ENCODE results near the gene RPL41. TPM values are rescaled to one million over a fixed set of nuclear protein-coding genes. Genes with fewer than 3 reads are reported as not detected.

The RPL41 gene
- total RNA-seq, 1 experiment from 2014 or later = 4,637 TPM

- peaks cover 16 to 27% (median 22%) of the 10 kb centered on the region in 3 experiments; a peak in 6 of 7 replicates for H3K36me3 Mint-ChIP-seq (ENCODE audit: insufficient read depth in 1 of 3, low read depth in 3 of 3)
- Histone ChIP-seq H3K4ac (ENCODE audit: low read depth, low read length) (no peak within 1 kb of the TSS; the same call in 1 of the 2 replicates), H4K5ac (ENCODE audit: insufficient read length, low read depth, low read length) (no peak within 1 kb of the TSS), H2BK20ac (ENCODE audit: low read depth, low read length, poor library complexity, severe bottlenecking) (no peak within 1 kb of the TSS), H3K9me3 (ENCODE audit: control insufficient read depth, low read depth, low read length) (no peaks in the 10 kb centered on the region), H2AFZ (ENCODE audit: low read length) (no peak within 1 kb of the TSS), H3K27me3 (ENCODE audit: insufficient read depth, low read length) (no peaks in the 10 kb centered on the region), H3K23ac (ENCODE audit: insufficient read length, low read depth, low read length) (no peak within 1 kb of the TSS), H3T11ph (ENCODE audit: low read length) (no peak within 1 kb of the TSS), H3K56ac (ENCODE audit: insufficient read length, low read depth, low read length) (no peak within 1 kb of the TSS), H3K4me2 (ENCODE audit: insufficient read depth, insufficient read length, low read length) (peak within 1 kb of the TSS; percentile 83), H2BK120ac (ENCODE audit: low read depth, low read length, poor library complexity, severe bottlenecking) (peak within 1 kb of the TSS; percentile 63), H2BK15ac (ENCODE audit: low read depth, low read length) (no peak within 1 kb of the TSS), H3K27ac (ENCODE audit: insufficient read length, low read depth, low read length) (no peak within 1 kb of the TSS), H3K4me1 (ENCODE audit: insufficient read depth, low read length) (0 out of 2 replicates have a peak, but pooled peaks cover 2% of the 10 kb centered on the region), H4K20me1 (ENCODE audit: control insufficient read depth, insufficient read depth, insufficient read length) (no peaks in the 10 kb centered on the region), H3K14ac (ENCODE audit: insufficient read depth, low read length) (peak within 1 kb of the TSS; percentile 49; the same call in 1 of the 2 replicates), H3K79me1 (ENCODE audit: insufficient read depth, low read depth, low read length, poor library complexity, severe bottlenecking) (no peaks in the 10 kb centered on the region), H2BK5ac (ENCODE audit: insufficient read length, low read length) (no peak within 1 kb of the TSS), H3K23me2 (ENCODE audit: insufficient read length, low read depth, low read length, poor library complexity, severe bottlenecking) (peaks cover 12% of the 10 kb centered on the region), H4K8ac (replicated peaks; ENCODE audit: insufficient read length, low read depth, low read length) (no peak within 1 kb of the TSS), H3K18ac (ENCODE audit: insufficient read length, low read depth, low read length) (no peak within 1 kb of the TSS), H4K91ac (ENCODE audit: insufficient read length, low read depth, low read length) (no peak within 1 kb of the TSS), H3K79me2 (ENCODE audit: insufficient read depth, low read length) (no peaks in the 10 kb centered on the region; the same call in 1 of the 2 replicates), H3K9ac (ENCODE audit: extremely low read depth, insufficient read length, low read length) (peak within 1 kb of the TSS; percentile 82), H2BK12ac (ENCODE audit: insufficient read length, low read depth, low read length) (no peak within 1 kb of the TSS), H2AK5ac (ENCODE audit: insufficient read length, low read length) (no peak within 1 kb of the TSS)
- H3K27me3 Mint-ChIP-seq (ENCODE audit: low read depth) = no peaks in the 10 kb centered on the region; the same call in 1 of the 2 replicates
- TF ChIP-seq CTCF (conservative IDR thresholded peaks at IDR 0.05) = no peak
- no peaks in the 10 kb centered on the region; a peak in 1 of 5 replicates for H3K9me3 Mint-ChIP-seq
- peak; percentile 94 for DNase-seq
- peak within 1 kb of the TSS; percentile 90 to 95 for H3K4me3 Mint-ChIP-seq
- no CpG with 5 or more reads among the region's 37 CpGs for WGBS (ENCODE audit: extremely low coverage, insufficient read length, low lambda C conversion rate)
- H3K27ac Mint-ChIP-seq = peak within 1 kb of the TSS; percentile 94 to 99 (median 94); a peak in 6 of 7 replicates
- peaks cover 24 to 30% of the 10 kb centered on the region in 2 experiments for H3K4me1 Mint-ChIP-seq
Measured at GRCh38 chr12:56152132-56152755, 35.8 kb downstream of the RPL41 start, which contains the start of gene MYL6B. MYL6B (plus strand) TSS chr12:56152587; CDS start chr12:56153919, 1,332 bp downstream.
